Large intestine (tissue), 3 donors: Measurements from ENCODE around the gene ADAM21. TPM values are rescaled to one million over a fixed set of nuclear protein-coding genes. Genes with fewer than 3 reads are reported as not detected.
"Not testable (repeated sequence)": the region's sequence is repeated elsewhere in the genome, so short reads cannot be mapped to it uniquely, and the experiment has no call there.

ENCODE experiments used
- DNase-seq, 2 donors: peaks; one replicate each; pipeline versions ENCODE4 v3.0.0 to v3.0.0-alpha.2; 2013
- H3K27ac ChIP-seq: one replicate; pipeline ENCODE4 v1.5.1; 2013; ENCODE audit warnings: low read length
- H3K27me3 ChIP-seq: 2 replicates; pipeline ENCODE4 v1.6.1; 2013; ENCODE audit warnings: low read length; ENCODE audit not compliant: control insufficient read depth, insufficient read depth
- H3K36me3 ChIP-seq: 2 replicates; pipeline ENCODE4 v1.6.1; 2013; ENCODE audit warnings: low read length; ENCODE audit not compliant: control insufficient read depth, insufficient read depth
- H3K4me1 ChIP-seq: one replicate; pipeline ENCODE4 v1.6.1; 2013; ENCODE audit warnings: low read length; ENCODE audit not compliant: control insufficient read depth, insufficient read depth
- H3K4me3 ChIP-seq: one replicate; pipeline ENCODE4 v1.5.1; 2013; ENCODE audit warnings: low read length
- H3K9me3 ChIP-seq: one replicate; pipeline ENCODE4 v1.6.1; 2013; ENCODE audit warnings: mild to moderate bottlenecking, low read depth, low read length, moderate library complexity; ENCODE audit not compliant: control insufficient read depth
- WGBS: methylation state at CpG from one replicate; pipeline ENCODE4 v1.1.5; 2013; ENCODE audit warnings: low lambda C conversion rate; ENCODE audit not compliant: insufficient coverage; 5-methylcytosine and 5-hydroxymethylcytosine counted together
- polyA plus RNA-seq: library from polyadenylated mRNA; unstranded; fragments of 120-200 nt; gene quantifications from one replicate; pipeline ENCODE4 v1.2.1, GENCODE V29; 2013

Gene ADAM21
- polyA plus RNA-seq, 1 donor: 0.09 TPM

- not testable (repeated sequence) for H3K9me3 ChIP-seq, H3K4me1 ChIP-seq, H3K4me3 ChIP-seq, H3K27me3 ChIP-seq, H3K27ac ChIP-seq, H3K36me3 ChIP-seq, DNase-seq
- no CpG with 5 or more reads among the region's 13 CpGs for WGBS
Observed at GRCh38 chr14:70475459-70475858, 23.5 kb downstream of the ADAM21 start.

- WGBS: no CpG with 5 or more reads among the region's 57 CpGs
- not testable (repeated sequence) for H3K27me3 ChIP-seq, DNase-seq
Observed at GRCh38 chr14:70477356-70478105, 25.6 kb downstream of the ADAM21 start.

GRCh38 chr14:70489579-70490200 lies 37.7 kb downstream of the ADAM21 start:
- Histone ChIP-seq H3K27ac (no peak overlapping the region), H3K4me3 (no peak overlapping the region), H3K9me3 (peaks cover 8% of the 10 kb centered on the region), H3K4me1 (no peaks in the 10 kb centered on the region), H3K36me3 (no peaks in the 10 kb centered on the region), H3K27me3 (no peaks in the 10 kb centered on the region)
- no peak for DNase-seq
- WGBS: no CpG with 5 or more reads among the region's 3 CpGs

More at GRCh38 chr14:70477356-70478105, 25.6 kb downstream of the ADAM21 start:
- H3K9me3 ChIP-seq, H3K27ac ChIP-seq, H3K4me3 ChIP-seq, H3K36me3 ChIP-seq, H3K4me1 ChIP-seq: not testable (repeated sequence)

GRCh38 chr14:70498191-70498590 lies 46.2 kb downstream of the ADAM21 start:
- Histone ChIP-seq H3K27ac (no peak overlapping the region), H3K4me3 (no peak overlapping the region), H3K36me3 (no peaks in the 10 kb centered on the region), H3K27me3 (no peaks in the 10 kb centered on the region), H3K9me3 (no peaks in the 10 kb centered on the region), H3K4me1 (no peaks in the 10 kb centered on the region)
- DNase-seq: no peak

Other genes starting within 250 kb of the ADAM21 start
- gene COX16, start 92.5 kb upstream of the ADAM21 start, polyA plus RNA-seq: 63.5 TPM
- 42.5 TPM for gene SYNJ2BP, start 35.1 kb upstream of the ADAM21 start, polyA plus RNA-seq
- gene ADAM20, start 82.8 kb downstream of the ADAM21 start, polyA plus RNA-seq: 0.06 TPM
- gene MED6, start 148.5 kb downstream of the ADAM21 start, polyA plus RNA-seq: 31.6 TPM
- 1.9 TPM for gene TTC9, start 189.7 kb downstream of the ADAM21 start, polyA plus RNA-seq